Kidney epithelial cell (primary cell): ENCODE results near the gene FOXD4L6. TPM values are rescaled to one million over a fixed set of nuclear protein-coding genes. Genes with fewer than 3 reads are reported as not detected.
"Not testable (repeated sequence)": the region's sequence is repeated elsewhere in the genome, so short reads cannot be mapped to it uniquely, and the experiment has no call there.

ENCODE experiments used
- DNase-seq: peaks from one replicate; pipeline ENCODE4 v3.0.0-alpha.2; 2010; ENCODE audit warnings: low read depth
- H3K27me3 ChIP-seq: 2 replicates; pipeline ENCODE4 v1.6.0; 2011; ENCODE audit warnings: low read length; ENCODE audit not compliant: control insufficient read depth, insufficient read depth
- H3K36me3 ChIP-seq: 2 replicates; pipeline ENCODE4 v1.5.1; 2011; ENCODE audit warnings: low read length; ENCODE audit not compliant: control insufficient read depth, insufficient read depth
- H3K4me3 ChIP-seq: 2 replicates; pipeline ENCODE4 v1.5.1; 2011; ENCODE audit warnings: low read depth, mild to moderate bottlenecking, control low read depth, low read length
- total RNA-seq: library from RNA; depleted of rRNA; stranded (reverse); fragments of >200 nt; gene quantifications from 2 replicates; pipeline ENCODE4 v1.2.3, GENCODE V29; 2015

FOXD4L6 gene
- not detected in 2 replicates for total RNA-seq

- not testable (repeated sequence) for H3K36me3 ChIP-seq, H3K4me3 ChIP-seq, DNase-seq, H3K27me3 ChIP-seq
Observed at GRCh38 chr9:41128581-41128980, at the start of gene FOXD4L6. Gene FOXD4L6 (minus strand): TSS chr9:41128681. CDS start chr9:41128383, 298 bp downstream.

- not testable (repeated sequence) for H3K27me3 ChIP-seq, DNase-seq, H3K4me3 ChIP-seq, H3K36me3 ChIP-seq
Observed at GRCh38 chr9:41174994-41175393, 46.5 kb upstream of the FOXD4L6 start.

DNA sequence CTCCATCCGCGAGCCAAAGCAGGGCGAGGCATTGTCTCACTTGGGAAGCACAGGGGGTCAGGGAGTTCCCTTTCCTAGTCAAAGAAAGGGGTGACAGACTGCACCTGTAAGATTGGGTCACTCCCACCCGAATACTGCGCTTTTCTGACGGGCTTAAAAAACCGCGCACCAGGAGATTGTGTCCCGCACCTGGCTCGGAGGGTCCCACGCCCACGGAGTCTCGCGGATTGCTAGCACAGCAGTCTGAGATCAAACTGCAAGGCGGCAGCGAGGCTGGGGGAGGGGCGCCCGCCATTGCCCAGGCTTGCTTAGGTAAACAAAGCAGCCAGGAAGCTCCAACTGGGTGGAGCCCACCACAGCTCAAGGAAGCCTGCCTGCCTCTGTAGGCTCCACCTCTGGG, 21.6 kb upstream of the FOXD4L6 start:
- DNase-seq, H3K36me3 ChIP-seq, H3K27me3 ChIP-seq, H3K4me3 ChIP-seq: not testable (repeated sequence)

DNA sequence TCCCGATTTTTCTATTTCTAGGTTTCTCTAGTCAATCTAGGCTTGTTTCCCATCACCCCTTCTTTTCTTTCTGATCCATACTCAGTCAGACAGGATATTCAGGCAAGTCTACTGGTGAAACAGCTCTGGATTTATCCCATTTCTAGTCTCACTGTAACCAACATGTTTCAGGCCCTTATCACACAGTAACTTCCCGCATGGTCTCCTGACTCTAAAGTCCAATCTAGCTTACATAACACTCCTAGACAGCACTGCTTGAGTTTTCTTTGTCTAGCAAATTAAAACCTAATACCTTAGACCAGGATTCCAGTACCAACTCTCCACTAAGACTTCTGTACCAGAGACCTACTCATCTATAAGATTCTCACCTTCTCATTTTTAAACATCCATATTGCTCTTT, 13.4 kb upstream of the FOXD4L6 start:
- H3K27me3 ChIP-seq, H3K4me3 ChIP-seq, DNase-seq, H3K36me3 ChIP-seq: not testable (repeated sequence)

DNA sequence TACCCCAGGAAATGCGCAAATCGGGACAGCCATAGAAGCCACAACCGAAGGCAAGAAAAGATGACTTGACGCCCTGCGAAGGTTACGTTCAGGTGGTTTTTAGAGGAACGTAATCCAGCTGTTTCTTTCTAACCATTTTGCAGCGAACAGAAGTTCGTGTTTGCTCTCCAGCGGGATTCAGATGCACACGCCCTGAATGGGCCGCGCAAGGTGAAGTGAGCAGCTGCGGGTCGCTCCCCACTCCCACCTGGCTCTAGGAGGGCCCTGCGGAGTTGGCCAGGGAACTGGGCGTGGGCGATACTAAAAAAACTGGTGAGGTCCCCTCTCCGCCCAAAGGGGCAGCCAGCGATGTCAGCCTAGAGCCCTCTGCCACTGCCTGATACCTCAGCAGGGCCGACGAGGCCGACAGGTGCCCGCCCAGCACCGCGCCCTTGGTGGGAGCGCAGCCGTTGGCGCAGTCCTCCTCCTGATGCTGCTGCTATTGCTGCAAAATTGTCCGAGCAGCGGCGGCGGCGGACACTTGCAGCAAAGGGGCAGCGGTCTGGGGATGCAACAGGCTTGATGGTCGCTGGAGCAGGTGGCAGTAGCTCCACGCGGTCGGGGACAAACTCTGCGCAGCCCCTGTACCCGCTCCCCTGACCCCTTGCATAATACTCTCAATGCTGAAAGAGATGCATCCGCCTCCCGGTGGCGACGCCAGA, 1.6 kb downstream of the FOXD4L6 start:
- not testable (repeated sequence) for H3K4me3 ChIP-seq, H3K27me3 ChIP-seq, DNase-seq, H3K36me3 ChIP-seq

DNA sequence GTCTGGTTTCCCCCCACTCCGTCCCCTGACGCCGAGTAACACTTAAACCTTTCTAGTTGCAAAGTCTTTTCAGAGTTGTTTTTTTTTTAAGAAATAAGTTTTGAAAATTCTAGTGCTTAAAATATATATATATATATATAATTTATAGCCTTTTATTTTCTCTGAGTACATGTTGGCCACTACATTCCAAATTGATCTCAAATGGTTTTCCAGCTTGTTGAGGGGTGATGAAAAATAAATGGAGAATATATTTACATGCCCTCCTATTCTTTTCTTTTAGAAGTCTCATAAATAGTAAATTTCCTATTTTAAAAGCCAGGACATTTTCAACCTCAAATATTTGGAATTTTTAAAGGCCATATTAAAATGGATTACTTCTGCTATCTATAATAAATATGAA, 2.5 kb downstream of the FOXD4L6 start:
- H3K4me3 ChIP-seq, DNase-seq, H3K27me3 ChIP-seq, H3K36me3 ChIP-seq: not testable (repeated sequence)

GRCh38 chr9:41125109-41125658, 3.3 kb downstream of the FOXD4L6 start:
- DNase-seq, H3K36me3 ChIP-seq, H3K27me3 ChIP-seq, H3K4me3 ChIP-seq: not testable (repeated sequence)

- not testable (repeated sequence) for DNase-seq, H3K4me3 ChIP-seq
Observed at GRCh38 chr9:41124250-41125108, 4.0 kb downstream of the FOXD4L6 start.

DNA sequence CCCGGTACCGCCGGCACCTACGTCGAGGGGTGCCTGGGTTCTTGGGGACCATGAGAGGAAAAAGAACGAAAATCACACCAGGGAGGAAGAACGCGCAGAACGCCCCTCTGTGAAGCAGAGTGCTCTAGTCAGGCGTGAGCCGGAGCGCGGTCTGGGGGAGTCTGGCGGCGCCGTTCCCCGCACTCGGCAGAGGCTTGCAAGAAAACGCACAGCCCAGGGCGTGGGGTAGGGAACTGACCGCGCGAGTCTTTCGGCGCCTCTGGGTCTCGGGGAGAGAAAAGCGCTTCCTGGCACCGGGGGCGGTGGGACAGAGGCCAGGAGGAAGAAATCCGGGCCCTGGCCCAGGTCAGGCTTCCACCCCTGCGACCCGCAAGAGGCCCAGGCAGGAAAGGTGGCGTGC, 4.7 kb downstream of the FOXD4L6 start:
- not testable (repeated sequence) for H3K36me3 ChIP-seq, H3K4me3 ChIP-seq, DNase-seq, H3K27me3 ChIP-seq

More at GRCh38 chr9:41124250-41125108, 4.0 kb downstream of the FOXD4L6 start:
- H3K27me3 ChIP-seq, H3K36me3 ChIP-seq: not testable (repeated sequence)

DNA sequence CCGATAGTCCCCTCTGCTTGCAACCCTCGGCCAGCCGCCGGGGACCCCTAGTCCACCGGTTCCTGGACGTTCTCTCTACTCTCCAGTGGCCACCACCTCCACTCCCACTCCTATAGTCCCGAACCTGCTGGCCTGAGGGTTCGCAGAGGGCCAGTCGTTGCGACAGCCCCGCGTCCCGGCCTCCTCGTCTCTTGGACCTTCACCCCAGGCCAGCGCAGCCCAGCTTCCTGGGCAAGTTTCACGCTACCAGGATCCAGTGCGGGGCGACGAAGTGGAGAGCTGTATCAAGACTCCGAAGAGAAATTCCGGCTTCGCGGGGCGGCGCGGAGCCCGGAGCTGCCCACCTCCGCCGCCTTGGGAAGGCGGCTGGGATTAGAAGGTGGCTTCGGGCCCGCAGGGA, 5.1 kb downstream of the FOXD4L6 start:
- H3K36me3 ChIP-seq, H3K4me3 ChIP-seq, H3K27me3 ChIP-seq, DNase-seq: not testable (repeated sequence)

- not testable (repeated sequence) for H3K36me3 ChIP-seq, DNase-seq, H3K27me3 ChIP-seq, H3K4me3 ChIP-seq
Observed at GRCh38 chr9:41120696-41121095, 7.8 kb downstream of the FOXD4L6 start.

DNA sequence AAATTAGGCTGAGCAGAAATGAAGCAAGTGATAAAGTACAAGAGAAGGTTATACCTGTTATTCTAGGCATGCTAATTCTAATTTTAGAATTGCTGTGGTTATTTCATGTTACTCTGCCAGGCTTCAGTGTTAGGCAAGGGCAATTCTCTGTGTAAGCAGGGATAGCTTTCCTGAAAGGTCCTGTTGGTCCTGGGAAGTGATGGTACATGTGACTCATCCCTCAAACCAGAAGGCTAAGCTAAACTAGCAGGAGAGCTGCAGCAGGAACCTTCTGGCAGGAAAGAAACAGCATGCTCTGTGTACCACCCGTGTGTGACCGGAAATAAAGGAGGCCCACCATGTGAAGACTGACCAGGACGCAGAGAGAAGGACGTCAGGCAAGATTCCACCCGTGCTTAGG, 8.8 kb downstream of the FOXD4L6 start:
- not testable (repeated sequence) for H3K36me3 ChIP-seq

GRCh38 chr9:41119311-41119710, 9.2 kb downstream of the FOXD4L6 start:
- not testable (repeated sequence) for DNase-seq, H3K4me3 ChIP-seq, H3K36me3 ChIP-seq, H3K27me3 ChIP-seq

More for the DNA sequence above, 8.8 kb downstream of the FOXD4L6 start:
- H3K27me3 ChIP-seq, H3K4me3 ChIP-seq, DNase-seq: not testable (repeated sequence)

DNA sequence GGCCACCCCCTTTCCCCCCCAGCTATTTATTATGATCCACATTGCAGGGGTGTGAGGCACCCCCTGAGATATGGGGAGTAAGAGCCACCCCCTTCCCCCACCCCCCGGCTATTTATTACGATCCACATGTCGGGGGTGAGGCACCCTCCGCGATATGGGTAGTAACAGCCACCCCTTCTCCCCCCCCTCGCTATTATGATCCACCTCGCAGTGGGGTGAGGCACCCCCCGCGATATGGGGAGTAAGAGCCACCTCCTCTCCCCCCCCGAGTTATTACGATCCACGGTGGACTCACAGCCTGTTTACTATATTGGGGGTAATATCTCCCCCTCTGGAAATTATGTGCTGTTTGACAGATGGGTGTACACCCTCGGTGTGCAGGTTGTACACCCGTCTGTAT, 15.1 kb downstream of the FOXD4L6 start:
- H3K27me3 ChIP-seq, DNase-seq, H3K4me3 ChIP-seq, H3K36me3 ChIP-seq: not testable (repeated sequence)

GRCh38 chr9:41111414-41111813, 17.1 kb downstream of the FOXD4L6 start:
- DNase-seq, H3K36me3 ChIP-seq, H3K4me3 ChIP-seq: not testable (repeated sequence)
- peaks cover 12% of the 10 kb centered on the region for H3K27me3 ChIP-seq
